IMR-90 (cell line): ENCODE results near the gene UNK. TPM values are rescaled to one million over a fixed set of nuclear protein-coding genes. Genes with fewer than 3 reads are reported as not detected.

Source experiments
- ATAC-seq: fragments of 200-7000 bp; cut with Tn5 transposase; 2 replicates; pipeline ENCODE4 v1.9.1; 2020; ENCODE audit warnings: low read depth, mild to moderate bottlenecking, moderate library complexity
- BruUV-seq: library from RNA; stranded (reverse); fragments of 400-500 nt; replicated peaks from 2 replicates; lab custom pipeline; 2021; lab: Mats Ljungman, UMichigan
- CTCF ChIA-PET: fragments of 300-600 bp; formaldehyde crosslinking; extraction: SDS; loops from one replicate; lab custom pipeline; 2021; ENCODE audit warnings: antibody characterized with exemption; lab: Yijun Ruan, JAX
- POLR2A ChIA-PET: fragments of 300-600 bp; sonication (Branson Sonifier 250); formaldehyde crosslinking; loops from one replicate; lab custom pipeline; 2022; ENCODE audit warnings: antibody characterized with exemption; ENCODE audit not compliant: unreplicated experiment; lab: Charles Lee
- DNase-seq: peaks from one replicate; pipeline ENCODE4 v3.0.0; 2013
- H2AFZ ChIP-seq: replicated peaks from 2 replicates; pipeline ENCODE3; 2013; ENCODE audit warnings: low read length, mild to moderate bottlenecking; ENCODE audit not compliant: poor library complexity
- H2AK5ac ChIP-seq: 2 replicates; pipeline ENCODE4 v1.6.1; 2013; ENCODE audit warnings: low read depth, low read length, inconsistent platforms
- H2AK9ac ChIP-seq: replicated peaks from 2 replicates; pipeline ENCODE3; 2013; ENCODE audit warnings: mild to moderate bottlenecking, low read depth, low read length, moderate library complexity; ENCODE audit not compliant: poor library complexity
- H2BK120ac ChIP-seq: 2 replicates; pipeline ENCODE4 v1.6.1; 2013; ENCODE audit warnings: low read depth, low read length, inconsistent platforms
- H2BK15ac ChIP-seq: 3 replicates; pipeline ENCODE4 v1.6.1; 2013; ENCODE audit warnings: low read depth, low read length, inconsistent platforms
- H2BK20ac ChIP-seq: 2 replicates; pipeline ENCODE4 v1.6.1; 2013; ENCODE audit warnings: low read depth, mild to moderate bottlenecking, inconsistent platforms, low read length, moderate library complexity
- H2BK5ac ChIP-seq: 2 replicates; pipeline ENCODE4 v1.6.1; 2013; ENCODE audit warnings: mild to moderate bottlenecking, low read depth, low read length, inconsistent platforms; ENCODE audit not compliant: poor library complexity, severe bottlenecking
- H3K14ac ChIP-seq: replicated peaks from 2 replicates; pipeline ENCODE4 v1.6.1; 2013; ENCODE audit warnings: low read depth, low read length, inconsistent platforms
- H3K18ac ChIP-seq: 2 replicates; pipeline ENCODE4 v1.6.1; 2013; ENCODE audit warnings: low read depth, low read length, control low read depth
- H3K23ac ChIP-seq: 2 replicates; pipeline ENCODE4 v1.6.1; 2013; ENCODE audit warnings: low read depth, low read length, inconsistent platforms
- H3K27ac ChIP-seq: 2 replicates; pipeline ENCODE4 v1.5.1; 2013; ENCODE audit warnings: mild to moderate bottlenecking, control low read depth, low read length; ENCODE audit not compliant: insufficient read depth
- H3K27me3 ChIP-seq: 2 replicates; pipeline ENCODE4 v1.6.1; 2013; ENCODE audit warnings: low read length; ENCODE audit not compliant: control insufficient read depth, insufficient read depth
- H3K36me3 ChIP-seq: 2 replicates; pipeline ENCODE4 v1.6.1; 2013; ENCODE audit warnings: low read length, mixed read lengths; ENCODE audit not compliant: control insufficient read depth, insufficient read depth
- H3K4ac ChIP-seq: 2 replicates; pipeline ENCODE4 v1.6.1; 2013; ENCODE audit warnings: low read depth, low read length, inconsistent platforms
- H3K4me1 ChIP-seq: 2 replicates; pipeline ENCODE4 v1.6.1; 2013; ENCODE audit warnings: low read length, mixed read lengths; ENCODE audit not compliant: control insufficient read depth, insufficient read depth
- H3K4me2 ChIP-seq: 2 replicates; pipeline ENCODE4 v1.6.1; 2013; ENCODE audit warnings: low read depth, mild to moderate bottlenecking, control low read depth, low read length, moderate library complexity
- H3K4me3 ChIP-seq: 2 replicates; pipeline ENCODE4 v1.5.1; 2013; ENCODE audit warnings: low read depth, mild to moderate bottlenecking, control low read depth, low read length, moderate library complexity; ENCODE audit not compliant: insufficient read depth
- H3K56ac ChIP-seq: 2 replicates; pipeline ENCODE4 v1.6.1; 2013; ENCODE audit warnings: low read length, inconsistent platforms; ENCODE audit not compliant: insufficient read depth; ENCODE audit errors: extremely low read depth
- H3K79me1 ChIP-seq, 2 experiments: 2 replicates each; pipeline ENCODE4 v1.6.1; 2013; ENCODE audit warnings: low read length in 2 of 2, inconsistent platforms in 1 of 2, low read depth in 1 of 2
- H3K9ac ChIP-seq: 2 replicates; pipeline ENCODE4 v1.6.1; 2013; ENCODE audit warnings: low read depth, low read length, control low read depth
- H3K9me1 ChIP-seq: 2 replicates; pipeline ENCODE4 v1.6.1; 2013; ENCODE audit warnings: low read length, inconsistent platforms; ENCODE audit not compliant: insufficient read depth
- H3K9me3 ChIP-seq: 2 replicates; pipeline ENCODE4 v1.6.1; 2013; ENCODE audit warnings: low read length; ENCODE audit not compliant: control insufficient read depth, insufficient read depth
- H4K20me1 ChIP-seq: 2 replicates; pipeline ENCODE4 v1.6.1; 2013; ENCODE audit warnings: low read length, inconsistent platforms; ENCODE audit not compliant: insufficient read depth
- H4K5ac ChIP-seq: 2 replicates; pipeline ENCODE4 v1.6.1; 2013; ENCODE audit warnings: mild to moderate bottlenecking, low read depth, low read length, control low read depth
- H4K8ac ChIP-seq, 2 experiments: 2 replicates each; pipeline ENCODE4 v1.6.1; 2013; ENCODE audit warnings: low read depth in 2 of 2, low read length in 2 of 2, control low read depth in 1 of 2, inconsistent platforms in 1 of 2
- H4K91ac ChIP-seq: 2 replicates; pipeline ENCODE4 v1.6.1; 2013; ENCODE audit warnings: low read depth, low read length, inconsistent platforms; ENCODE audit not compliant: insufficient read depth
- CEBPB ChIP-seq: IDR thresholded peaks from 2 replicates; pipeline ENCODE4 v1.6.1; 2012; ENCODE audit warnings: low read depth, low read length, improper control_type of control experiment
- CHD1 ChIP-seq: IDR thresholded peaks from 2 replicates; pipeline ENCODE4 v1.6.1; 2012; ENCODE audit warnings: low read depth, low read length, improper control_type of control experiment
- MAFK ChIP-seq: IDR thresholded peaks from 2 replicates; pipeline ENCODE4 v1.6.1; 2012; ENCODE audit warnings: low read depth, low read length, improper control_type of control experiment
- MAZ ChIP-seq: IDR thresholded peaks from 2 replicates; pipeline ENCODE4 v1.6.1; 2012; ENCODE audit warnings: low read depth, mild to moderate bottlenecking, low read length, improper control_type of control experiment, moderate library complexity, borderline replicate concordance
- WGBS, 2 experiments: methylation state at CpG; one replicate each; pipeline versions ENCODE4 v1.1.5 to v1.1.7; 2013; ENCODE audit warnings: missing lambda C conversion rate in 2 of 2; ENCODE audit not compliant: insufficient read length in 1 of 2; ENCODE audit errors: extremely low coverage in 2 of 2; 5-methylcytosine and 5-hydroxymethylcytosine counted together
- dilution Hi-C: fragments of 300-500 bp; cut with HindIII; formaldehyde crosslinking; loops from one replicate; pipeline ENCODE4 v1.14.3; 2018; ENCODE audit warnings: low sequenced_read_pairs; ENCODE audit not compliant: unreplicated experiment
- in situ Hi-C: fragments of 300-500 bp; cut with MboI; formaldehyde crosslinking; loops from 3 replicates; pipeline ENCODE4 v1.14.3; 2019; ENCODE audit warnings: low sequenced_read_pairs, inconsistent platforms, mixed read lengths
- intact Hi-C: fragments of 100-400 bp; cut with micrococcal nuclease; formaldehyde crosslinking; loops from 2 replicates; pipeline ENCODE4 v1.10.0; 2022
- polyA plus RNA-seq, 3 experiments: library from polyadenylated mRNA; depleted of rRNA; stranded (reverse); fragments of >200 nt; gene quantifications; 2 replicates each; pipeline ENCODE4 v1.2.3, GENCODE V29; 2012; ENCODE audit warnings: low replicate concordance in 1 of 3
- total RNA-seq: library from RNA; depleted of rRNA; stranded (reverse); fragments of >200 nt; gene quantifications from 2 replicates; pipeline ENCODE4 v1.2.3, GENCODE V29; 2012

The UNK gene
- total and polyA plus RNA-seq, 2 of the 4 experiments (the other 2 are of a cell fraction) = 15.4 to 17.3 TPM

DNA sequence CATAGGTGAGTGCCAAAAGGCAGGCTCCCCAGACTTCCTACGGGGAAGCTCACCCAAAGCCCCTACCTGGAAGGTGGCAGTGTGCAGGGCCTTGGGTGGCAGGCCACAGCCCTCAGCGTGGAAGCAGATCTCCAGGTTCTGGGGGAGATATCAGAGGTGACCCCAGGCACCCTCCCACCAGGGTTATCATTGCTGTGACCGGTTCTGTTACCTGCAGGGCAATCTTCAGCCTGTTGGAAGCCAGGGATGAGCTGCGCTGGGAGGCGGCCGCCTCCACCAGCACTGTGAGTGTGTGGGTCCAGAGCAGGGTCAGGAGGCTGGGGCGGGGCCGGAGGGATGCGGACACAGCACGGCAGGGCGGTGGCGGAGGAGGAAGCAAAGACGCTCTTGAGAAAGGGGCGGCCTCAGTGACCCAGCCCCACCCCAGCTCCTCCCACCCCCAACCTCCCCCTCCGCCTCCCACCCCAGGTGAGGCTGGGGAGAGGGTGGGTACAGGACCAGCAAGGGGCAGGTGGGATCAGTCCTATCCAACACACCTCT lies 46.5 kb downstream of the UNK start:
- BruUV-seq = no TSS peak
- in situ Hi-C loops (no loop called here), dilution Hi-C loops (no loop called here), intact Hi-C loops (no loop called here)
- Histone ChIP-seq H3K56ac (no peak overlapping the region), H3K4me2 (no peak overlapping the region), H3K27ac (no peak overlapping the region), H2BK20ac (no peak overlapping the region), H4K20me1 (no peaks in the 10 kb centered on the region), H3K9ac (no peak overlapping the region), H3K9me3 (no peaks in the 10 kb centered on the region), H2BK5ac (no peak overlapping the region), H4K5ac (no peak overlapping the region), H3K36me3 (peaks cover 3% of the 10 kb centered on the region; the same call in 1 of the 2 replicates), H3K27me3 (no peaks in the 10 kb centered on the region; the same call in 1 of the 2 replicates), H2AK5ac (no peak overlapping the region), H3K79me1 (no peaks in the 10 kb centered on the region), H4K91ac (no peak overlapping the region), H2BK120ac (no peak overlapping the region), H4K8ac (no peak overlapping the region), H3K18ac (no peak overlapping the region), H3K4me1 (peaks cover 3% of the 10 kb centered on the region), H3K9me1 (peaks cover 3% of the 10 kb centered on the region; the same call in 1 of the 2 replicates), H3K4ac (no peak overlapping the region), H3K4me3 (no peak overlapping the region), H2AK9ac (no peak overlapping the region), H3K23ac (no peak overlapping the region), H2BK15ac (no peak overlapping the region), H2AFZ (no peak overlapping the region), H3K14ac (no peak overlapping the region)
- ATAC-seq (no peak), DNase-seq (no peak)
- POLR2A ChIA-PET = no interaction called here
- no CpG with 5 or more reads among the region's 15 CpGs for WGBS, 2 experiments
- CTCF ChIA-PET = interaction anchor here (1.1 kb wide), 1 partner anchor 56 kb away, joined by 3 read pairs; no protein-coding TSS in a partner anchor
- TF ChIP-seq CHD1 (no peak), MAFK (no peak), CEBPB (no peak), MAZ (no peak)
